ENCODE measurements around the gene KLHL21.

The KLHL21 gene

DNA sequence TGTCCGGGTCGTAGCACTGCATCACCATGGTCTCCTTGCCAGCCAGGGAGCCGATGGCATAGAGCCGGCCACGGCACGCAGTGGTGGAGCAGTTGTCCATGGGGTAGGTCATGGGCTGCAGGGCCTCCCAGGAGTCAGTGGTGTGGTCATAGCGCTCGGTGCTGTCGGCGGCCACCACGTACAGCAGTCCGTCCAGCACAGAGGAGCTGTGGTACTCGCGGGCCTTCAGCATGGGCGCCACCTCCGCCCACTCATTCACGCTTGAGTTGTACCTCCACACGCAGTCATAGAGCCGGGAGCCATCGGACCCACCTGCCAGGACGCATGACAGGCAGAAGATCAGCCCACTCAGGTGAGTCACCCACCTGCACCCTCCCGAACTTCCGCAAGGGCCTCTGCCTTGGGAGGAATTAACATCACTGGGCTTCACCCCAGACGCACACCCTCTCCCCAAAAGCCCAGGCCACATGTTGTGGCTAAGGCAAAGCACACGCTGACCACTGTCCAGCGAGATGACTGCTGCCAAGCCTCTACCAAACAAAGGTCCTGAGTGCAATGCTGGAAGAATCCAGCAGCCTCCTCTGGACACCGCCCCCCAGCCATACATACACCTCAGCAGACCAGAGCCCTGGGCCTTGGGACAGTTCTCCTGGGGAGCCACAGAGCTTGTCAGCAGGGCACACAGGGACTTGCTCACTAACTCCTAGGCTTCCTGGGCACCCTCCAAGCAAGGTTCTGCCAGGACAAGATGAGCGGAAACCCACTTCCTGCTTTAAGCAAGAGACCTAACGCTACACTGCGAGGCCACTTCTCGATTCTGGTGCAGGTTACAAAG lies 3.3 kb downstream of the KLHL21 start:
- DNase-seq, result no peak

DNA sequence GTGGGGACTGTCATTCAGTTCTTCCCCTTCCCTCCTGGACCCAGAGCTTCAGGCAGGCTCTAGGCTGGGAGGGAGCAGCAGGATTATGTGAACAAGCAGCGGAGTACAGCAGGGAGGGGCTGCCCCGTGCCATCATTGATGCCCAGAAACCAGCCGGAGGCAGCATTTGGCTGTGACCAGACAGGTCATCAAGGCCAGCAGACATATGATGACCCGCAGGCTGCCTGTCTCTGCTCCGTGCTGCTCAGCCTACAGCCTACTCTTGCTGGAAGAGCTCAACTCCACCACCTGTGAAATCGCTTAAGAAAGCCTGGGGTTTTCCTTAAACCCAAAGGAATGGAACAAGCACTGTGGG lies 4.9 kb downstream of the KLHL21 start:
- DNase-seq, result no peak

DNA sequence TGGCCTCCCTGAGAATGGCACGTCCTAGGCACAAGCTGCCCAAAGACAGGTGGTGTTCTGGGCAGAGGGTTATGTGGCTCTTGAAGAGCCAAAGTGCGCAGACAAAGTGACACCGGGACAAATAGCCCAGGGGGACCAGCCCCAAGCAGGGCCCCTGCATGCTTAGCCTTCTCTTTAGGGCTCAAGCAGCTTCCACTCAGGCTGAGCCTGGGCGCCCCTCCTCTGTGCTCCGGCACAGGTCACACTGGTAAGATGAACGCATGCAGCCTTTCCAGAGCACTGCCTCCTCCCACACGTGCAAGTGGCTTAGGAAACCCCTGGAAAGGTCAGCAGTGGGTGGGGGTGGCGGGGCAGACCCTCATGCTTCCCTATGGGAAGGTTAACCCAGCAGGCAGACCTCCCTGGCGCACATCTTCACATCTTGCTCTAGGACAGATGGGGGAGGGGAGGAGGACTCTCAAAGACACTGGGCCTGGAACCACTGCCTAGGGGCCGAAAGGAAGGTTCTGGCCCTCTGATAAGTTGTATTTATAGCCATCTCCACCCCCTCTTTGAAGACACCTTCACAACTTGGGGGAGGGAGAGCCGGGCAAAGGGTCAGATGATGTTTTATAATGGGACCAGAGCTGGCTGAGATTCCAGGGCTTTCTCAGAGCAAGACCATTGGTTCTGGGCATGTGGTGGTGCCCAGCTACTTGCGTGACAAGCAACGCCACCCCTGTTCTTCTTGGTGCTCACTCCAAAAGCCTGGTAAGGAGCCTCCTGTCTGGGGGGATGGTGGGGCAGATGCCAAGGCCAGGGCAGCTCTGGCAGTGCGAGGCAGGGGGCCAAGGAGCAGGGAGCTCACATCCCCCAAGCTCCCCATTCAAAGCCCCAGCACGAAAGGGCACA lies 5.5 kb downstream of the KLHL21 start:
- DNase-seq, result no peak

DNA sequence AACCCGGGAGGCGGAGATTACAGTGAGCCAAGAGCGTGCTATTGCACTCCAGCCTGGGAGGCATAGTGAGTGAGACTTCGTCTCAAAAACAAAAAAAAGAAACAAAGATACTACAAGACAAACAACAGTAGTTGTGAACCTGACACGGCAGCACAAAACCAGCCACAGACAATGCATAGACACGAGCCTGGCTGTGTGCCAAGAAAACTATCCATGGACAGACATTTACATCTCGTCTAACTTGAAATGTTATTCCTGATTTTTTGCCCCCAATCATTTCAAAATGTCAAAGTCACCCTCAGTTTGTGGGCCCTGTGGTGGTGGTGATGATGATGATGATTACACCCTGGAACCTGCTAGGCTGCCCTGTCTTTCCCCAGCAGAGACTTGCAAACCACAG lies 6.3 kb downstream of the KLHL21 start:
- no peak for DNase-seq

DNA sequence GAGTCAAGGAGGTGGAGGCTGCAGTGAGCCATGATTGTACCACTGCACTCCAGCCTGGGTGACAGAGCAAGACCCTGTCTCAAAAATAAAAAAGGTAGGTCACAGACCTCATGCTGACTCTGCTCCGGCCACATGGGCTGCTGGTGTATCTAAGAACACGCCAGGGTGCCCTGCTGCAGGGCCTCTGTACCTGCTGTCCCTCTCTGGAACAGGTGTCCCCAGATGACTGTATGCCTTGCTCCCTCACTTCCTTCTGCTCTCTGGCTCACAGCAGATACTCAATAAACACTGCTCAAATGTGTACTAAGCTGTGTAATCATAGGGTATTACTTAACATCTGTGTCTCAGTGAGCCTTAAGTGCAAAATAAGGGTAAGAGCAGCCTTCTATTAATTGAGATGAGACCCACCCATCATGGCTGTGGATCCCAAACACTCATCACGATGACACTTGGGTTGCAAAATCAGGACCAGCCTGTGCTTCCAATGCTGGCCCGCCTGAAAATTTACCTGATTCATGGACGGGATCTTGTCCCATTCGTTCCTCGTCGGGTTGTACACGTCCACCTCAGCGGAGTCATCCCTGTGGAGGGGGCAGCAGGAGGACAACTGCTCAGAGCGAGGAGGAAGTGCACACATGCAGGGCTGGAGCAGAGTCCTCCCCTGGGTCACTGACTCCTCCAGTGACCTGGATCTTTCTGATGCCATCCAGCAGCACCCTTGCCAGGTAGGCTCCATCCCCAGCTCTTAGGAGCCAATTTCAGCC lies 7.5 kb downstream of the KLHL21 start:
- DNase-seq, result no peak

DNA sequence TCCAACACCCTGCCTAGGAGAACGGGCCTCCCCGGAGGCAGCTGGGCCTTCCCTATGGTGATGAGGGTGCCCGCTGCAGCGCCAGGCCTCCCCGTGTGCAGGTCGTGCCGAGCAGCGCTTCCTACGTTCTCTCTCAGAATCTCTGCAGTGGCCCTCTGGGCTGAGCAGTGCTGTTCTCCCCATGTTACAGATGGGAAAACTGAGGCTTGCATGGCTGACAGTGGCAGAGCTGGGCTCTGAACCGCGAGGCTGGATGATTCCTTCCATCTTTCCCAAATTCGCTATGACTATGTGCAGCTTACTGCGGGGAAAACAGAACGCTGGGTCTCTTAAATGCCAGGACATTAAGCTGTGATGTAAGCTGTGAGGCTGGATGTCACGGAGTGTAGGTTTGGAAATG lies 8.9 kb downstream of the KLHL21 start:
- no peak for DNase-seq

DNA sequence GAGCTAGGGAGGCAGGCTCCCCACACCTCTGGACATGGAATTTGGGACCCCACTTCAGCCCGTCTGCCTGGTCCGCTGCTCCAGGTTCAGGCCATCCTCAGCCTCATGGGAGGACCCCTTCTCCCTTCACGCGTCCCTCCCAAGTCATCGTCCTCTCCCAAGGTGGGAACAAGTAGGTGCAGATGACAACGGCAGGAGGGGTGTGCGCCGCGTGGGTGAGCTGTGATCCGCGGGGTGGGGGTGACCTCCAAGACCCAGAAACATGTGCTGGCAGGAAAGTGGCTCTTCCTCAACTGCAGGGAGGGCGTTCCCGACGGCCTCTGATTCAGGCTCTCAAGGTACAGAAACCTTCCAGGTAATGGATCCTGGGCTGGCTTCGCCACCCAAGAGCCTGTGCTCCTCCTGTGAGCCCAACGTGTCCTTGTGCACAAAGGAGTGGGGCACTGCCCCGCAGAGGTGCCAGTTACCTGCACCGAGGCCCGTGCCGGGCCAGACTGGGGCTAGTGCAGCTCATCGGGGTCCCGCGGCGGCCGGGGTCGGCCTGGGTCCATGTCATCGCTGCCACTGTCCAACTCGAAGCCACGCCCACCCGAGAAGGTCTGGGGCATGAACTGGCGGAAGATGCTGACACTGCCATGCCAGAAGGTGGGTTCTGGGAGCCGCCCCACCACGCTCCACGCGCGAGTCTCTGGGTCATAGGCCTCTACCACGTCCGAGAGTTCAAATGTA lies 9.6 kb downstream of the KLHL21 start:
- DNase-seq, result no peak

DNA sequence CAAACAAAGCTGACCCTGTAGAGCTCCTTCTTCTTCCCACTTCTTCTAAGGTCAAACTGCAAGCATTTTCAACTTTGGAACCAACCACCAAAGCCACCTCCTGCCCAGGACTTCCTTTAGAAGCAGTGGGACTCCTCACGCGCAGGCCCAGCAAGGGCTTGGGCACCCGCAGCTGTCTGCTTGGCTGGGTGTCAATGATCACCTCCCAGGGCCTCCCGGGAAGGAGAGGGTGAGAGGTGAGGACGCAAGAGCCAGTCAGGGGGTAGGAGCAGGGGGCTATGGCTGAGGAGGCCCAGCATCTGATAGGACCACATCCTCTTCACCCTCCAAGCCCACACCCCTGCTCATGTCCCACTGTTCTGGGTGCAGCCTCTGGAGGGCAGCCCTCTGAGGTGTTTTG lies 10.2 kb downstream of the KLHL21 start:
- no peak for DNase-seq

DNA sequence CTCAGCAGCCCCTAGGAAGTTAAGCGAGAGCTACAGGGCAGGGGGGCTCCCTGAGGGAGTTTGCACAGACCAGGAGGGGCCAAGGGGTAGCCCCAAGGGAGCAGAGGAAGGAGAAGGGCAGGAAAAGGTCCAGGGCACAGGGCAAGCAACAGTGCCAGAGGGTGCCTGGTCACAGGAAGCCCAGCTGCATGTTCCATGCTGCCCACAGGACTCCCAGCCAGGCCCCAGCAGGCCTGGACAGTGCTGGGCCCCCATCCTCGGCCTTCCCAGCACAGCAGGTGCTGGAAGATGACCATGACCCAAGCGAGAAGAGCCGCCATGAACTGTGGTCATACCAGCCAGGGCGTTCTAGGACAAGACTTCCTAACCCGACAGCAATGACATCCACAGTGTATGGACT lies 11.0 kb downstream of the KLHL21 start:
- no peak for DNase-seq

DNA sequence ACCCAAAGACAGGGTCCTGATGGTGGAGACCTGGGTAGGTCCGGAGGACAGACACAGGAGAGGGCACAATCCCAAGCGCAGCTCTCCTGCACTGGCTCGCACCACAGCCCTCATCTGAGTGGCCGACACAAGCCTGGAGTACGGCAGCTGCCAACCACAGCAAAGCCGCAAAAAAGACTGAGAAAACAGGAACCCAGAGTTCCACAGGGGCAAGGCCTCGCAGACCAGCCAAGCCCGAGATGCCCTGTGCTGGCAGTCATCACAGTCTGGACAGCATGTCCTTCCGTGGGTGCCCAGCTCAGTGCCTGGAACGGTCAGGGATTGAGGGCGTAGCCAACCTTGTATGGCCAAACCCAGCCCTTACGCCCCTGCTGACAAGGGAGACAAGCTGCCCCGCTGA lies 11.4 kb downstream of the KLHL21 start:
- no peak for DNase-seq

DNA sequence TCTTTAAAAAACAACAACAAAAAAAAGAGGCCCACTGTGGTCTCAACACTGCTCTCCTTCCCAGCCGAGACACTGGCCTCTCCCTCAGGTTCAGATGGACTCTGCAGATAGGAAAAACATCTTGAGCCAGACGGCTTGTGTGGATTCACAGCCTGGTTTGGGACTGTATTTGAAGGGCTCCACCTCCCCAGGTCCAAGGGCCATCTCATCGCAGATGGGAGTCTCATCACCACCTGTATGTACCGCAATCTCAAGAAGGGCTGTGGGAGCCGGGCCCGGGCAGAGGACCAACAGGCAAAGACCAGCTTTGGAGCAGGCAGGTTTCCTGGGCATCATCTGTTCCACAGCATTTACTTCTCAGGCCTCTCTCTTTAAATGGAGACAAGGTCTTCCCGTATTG lies 12.6 kb downstream of the KLHL21 start:
- DNase-seq, result no peak

DNA sequence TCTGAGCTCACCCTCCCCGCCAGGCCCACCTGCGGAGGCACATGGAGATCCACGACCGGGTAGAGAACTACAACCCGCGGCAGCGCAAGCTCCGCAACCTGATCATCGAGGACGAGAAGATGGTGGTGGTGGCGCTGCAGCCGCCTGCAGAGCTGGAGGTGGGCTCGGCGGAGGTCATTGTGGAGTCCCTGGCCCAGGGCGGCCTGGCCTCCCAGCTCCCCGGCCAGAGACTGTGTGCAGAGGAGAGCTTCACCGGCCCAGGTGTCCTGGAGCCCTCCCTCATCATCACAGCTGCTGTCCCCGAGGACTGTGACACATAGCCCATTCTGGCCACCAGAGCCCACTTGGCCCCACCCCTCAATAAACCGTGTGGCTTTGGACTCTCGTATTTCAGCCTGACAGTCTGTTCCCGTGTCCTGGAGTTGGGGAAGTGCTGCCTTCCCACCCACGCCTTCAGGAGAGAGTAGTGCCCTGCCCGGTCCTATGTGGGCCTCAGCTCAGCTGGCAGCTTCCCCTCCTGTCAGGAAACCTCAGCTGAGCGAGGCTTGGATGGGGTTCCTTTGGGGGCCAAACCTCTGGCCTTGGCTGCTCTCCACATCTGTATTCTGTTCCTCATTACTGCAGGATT lies 13.7 kb downstream of the KLHL21 start:
- no peak for DNase-seq

DNA sequence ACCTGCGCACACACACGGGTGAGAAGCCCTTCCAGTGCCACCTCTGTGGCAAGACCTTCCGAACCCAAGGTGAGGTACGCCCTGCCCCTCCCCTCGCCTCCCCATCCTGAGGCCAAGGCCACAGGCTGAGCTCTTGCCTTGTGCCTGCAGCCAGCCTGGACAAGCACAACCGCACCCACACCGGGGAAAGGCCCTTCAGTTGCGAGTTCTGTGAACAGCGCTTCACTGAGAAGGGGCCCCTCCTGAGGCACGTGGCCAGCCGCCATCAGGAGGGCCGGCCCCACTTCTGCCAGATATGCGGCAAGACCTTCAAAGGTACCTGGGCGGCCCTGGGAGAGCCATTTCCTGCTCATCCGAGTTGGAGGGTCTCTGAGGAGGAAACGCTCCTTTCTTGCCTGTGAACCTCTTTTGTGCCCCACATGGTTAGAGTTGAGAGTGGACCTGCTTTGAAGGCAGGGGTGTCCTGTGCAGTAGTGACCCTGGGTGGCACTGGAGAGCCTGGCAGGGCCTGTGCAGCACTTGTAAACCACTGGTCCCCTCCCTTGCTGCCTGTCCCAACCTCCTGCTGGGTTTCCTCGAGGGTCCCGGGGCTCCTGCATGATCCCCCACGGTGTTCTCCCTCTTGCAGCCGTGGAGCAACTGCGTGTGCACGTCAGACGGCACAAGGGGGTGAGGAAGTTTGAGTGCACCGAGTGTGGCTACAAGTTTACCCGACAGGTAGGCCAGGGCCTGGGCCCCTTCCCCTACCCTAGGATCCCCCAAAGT lies 14.4 kb downstream of the KLHL21 start:
- DNase-seq, result no peak

DNA sequence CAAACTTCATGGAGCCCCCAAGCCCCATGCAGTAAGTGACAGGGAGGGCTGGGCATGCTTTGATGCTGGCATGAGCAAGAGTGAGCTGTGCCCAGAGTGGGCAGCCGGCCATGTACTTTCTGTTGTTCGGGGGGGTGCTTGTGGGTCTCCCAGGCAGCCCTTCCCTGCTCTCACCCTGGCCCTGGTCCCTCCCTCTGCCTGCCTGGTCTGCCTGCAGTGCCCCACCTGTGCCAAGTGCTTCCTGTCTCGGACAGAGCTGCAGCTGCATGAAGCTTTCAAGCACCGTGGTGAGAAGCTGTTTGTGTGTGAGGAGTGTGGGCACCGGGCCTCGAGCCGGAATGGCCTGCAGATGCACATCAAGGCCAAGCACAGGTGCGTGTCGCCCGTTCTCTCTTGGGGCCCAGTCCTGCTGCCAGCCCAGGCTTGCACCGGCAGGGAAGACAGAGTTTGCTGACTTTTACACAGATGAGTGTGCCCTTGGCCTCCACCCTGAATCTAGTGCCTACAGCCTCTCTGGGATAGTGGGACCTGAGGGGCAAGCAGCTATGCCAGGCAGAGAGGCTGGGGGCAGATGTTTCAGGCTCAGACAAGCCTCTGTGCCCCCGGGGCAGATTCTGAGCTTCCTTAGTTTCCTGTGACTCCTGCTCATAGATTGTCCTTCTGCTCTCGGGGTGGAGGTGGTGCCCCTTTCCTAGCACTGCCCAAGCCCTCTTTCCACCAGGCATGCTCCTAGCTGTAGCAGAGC lies 15.2 kb downstream of the KLHL21 start:
- DNase-seq, result peak; percentile 71

DNA sequence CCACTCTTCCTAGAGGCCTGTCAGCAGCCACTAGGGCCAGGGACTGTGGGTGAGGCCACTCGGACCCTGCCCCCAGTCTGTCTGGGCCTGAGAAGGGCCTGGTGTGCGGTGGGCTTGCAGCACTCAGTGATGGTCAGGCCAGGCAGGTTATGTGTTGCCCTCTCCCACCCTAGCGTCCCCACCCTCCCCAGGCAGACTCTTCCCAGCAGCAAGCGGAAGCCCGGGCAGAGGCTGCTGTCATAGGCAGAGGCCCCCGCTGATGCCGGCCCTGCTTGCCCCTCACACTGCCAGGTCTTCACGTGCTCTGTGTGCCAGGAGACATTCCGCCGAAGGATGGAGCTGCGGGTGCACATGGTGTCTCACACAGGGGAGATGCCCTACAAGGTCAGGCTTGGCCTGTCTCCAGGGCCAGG lies 16.3 kb downstream of the KLHL21 start:
- DNase-seq, result no peak

DNA sequence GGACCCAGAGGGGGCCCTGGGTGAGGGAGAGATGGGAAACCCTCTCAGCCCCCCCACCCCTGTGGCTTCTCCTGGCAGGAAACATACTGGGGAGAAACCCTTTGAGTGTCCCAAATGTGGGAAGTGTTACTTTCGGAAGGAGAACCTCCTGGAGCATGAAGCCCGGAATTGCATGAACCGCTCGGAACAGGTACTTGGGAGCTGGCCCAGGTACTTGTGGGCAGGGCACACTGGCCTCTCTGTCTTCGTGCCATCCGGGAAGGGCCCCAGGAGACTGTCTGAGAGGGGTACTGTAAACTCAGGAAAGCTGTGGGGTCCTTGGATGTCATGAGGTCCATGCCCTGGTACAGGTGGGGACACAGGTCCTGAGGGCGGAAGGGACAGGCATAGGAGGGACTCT lies 16.8 kb downstream of the KLHL21 start:
- DNase-seq, result no peak

DNA sequence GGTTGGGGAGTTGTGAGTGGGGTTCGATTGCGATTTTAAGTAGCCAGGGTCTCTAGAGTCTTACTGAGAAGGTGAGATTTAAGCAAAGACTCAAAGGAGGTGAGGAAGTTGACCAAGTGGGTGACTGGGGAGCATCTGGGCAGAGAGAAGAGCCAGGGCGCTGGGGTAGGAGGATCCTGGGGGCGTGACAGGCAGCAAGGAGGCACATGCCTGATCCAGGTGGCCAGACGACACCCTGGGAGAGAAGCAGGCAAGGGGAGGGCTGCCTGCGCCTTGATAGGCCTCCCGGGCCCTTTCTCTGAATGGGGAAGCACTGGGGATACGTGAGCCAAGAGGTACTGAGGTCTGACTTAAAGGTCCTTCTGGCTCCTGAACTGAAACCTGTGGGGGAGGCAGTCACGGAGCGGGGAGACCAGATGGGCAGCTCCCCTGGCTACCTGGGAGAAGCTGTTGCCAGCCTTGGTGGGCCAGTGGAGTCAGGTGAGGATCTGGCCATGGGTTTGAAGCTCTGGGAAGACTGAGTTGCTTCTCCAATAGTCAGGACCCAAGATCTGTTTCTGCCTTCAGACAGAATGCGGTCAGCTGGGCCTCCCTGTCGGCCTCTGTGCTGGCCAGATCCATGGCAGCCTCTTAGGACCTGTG lies 17.5 kb downstream of the KLHL21 start:
- no peak for DNase-seq

DNA sequence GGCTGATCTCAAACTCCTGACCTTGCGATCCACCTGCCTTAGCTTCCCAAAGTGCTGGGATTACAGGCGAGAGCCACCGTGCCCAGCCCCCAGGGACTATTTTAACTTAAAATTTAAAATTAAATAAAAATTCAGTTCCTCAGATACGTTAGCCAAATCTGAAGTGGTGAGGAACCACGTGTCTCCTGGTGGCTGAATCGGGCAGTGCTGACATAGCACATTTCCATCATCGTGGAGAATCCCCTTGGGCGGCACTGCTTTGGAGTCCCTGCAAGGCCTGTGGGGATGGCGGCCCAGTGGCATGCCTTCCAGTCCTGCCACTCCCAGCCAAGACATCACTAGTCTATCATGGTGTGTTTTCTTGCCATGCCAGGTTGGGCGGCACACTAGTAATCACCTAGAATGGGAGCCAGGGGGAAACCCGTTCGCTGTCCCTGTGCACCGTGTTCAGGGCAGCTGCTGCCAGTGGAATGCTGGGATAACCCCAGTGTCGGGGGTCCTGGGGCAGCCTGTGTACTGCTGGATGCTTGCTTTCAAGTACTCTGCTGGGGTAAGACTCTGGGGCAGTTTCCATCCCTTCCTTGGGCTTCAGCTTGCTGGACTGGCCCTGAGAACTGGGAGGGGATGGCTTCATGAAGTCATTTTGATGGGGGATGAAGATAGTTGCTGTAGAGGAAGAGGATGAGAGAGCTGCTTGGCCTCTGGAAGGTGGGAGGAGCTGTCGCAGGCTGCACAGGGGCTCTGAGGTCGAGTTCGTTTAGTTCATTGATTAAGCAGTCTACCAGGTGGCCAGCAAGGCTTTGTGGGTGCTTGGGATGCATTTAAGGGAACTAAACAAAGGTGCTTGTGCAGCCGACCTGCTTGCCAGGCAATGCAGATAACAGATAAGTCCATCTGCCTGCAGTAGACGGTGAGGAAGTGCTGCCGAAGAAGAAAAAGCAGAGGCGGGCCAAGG lies 18.3 kb downstream of the KLHL21 start:
- no peak for DNase-seq

DNA sequence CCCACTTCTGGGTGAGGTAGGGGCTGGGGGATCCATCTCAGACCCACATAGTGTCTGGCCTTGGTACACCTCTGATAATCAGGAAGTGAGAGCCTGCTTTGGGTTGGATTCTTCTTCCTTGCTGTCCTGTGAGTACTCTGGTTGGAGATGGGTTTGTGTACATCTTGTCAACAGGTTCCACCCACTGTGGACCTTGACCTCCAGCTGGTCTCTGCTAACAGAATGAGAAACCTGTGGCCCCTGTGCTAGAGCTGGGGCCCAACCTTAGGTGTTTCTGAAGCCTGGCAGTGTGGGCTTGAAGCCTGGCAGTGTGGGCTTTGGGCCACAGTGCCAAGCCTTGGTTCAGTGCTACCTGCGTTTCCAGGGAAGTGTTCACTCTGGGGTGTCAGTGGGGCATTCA lies 20.3 kb downstream of the KLHL21 start:
- no peak for DNase-seq
